Measurements from ENCODE around the gene ATAD2B. TPM values are rescaled to one million over a fixed set of nuclear protein-coding genes. Genes with fewer than 3 reads are reported as not detected.

The ATAD2B gene
- total and polyA plus RNA-seq, 10 donors = 4.4 to 61.2 (median 36.8) TPM

DNA sequence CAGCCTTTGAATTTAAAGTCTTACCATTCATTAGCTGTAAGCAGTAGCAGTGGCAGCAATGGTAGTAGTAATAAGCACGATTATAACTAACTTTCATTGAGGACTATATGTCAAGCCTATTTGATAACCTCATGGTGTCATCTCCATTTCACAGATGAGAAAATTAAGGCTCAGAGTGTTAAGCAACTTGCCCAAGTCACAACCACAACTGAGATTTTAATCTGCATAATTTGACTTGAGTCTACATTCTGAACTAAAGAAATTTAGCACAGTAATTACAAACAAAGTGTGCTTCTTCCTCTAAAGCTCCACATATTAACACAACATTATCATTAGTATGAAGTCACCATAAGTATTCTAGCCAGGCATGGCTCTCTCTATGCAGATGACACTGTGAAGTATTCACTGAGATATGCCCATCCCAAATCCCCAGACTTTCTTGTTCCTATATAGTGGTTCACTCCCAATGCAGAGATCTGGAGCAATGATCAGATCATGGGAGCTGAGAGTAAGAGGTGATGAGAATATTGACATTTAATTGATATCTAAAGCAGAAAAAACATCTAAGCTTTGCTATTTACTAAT lies 120.2 kb downstream of the ATAD2B start:
- Histone ChIP-seq H3K27ac (no peak overlapping the region), H3K4me3 (no peak overlapping the region), H3K9me3 (no peaks in the 10 kb centered on the region), H3K27me3 (replicated peaks in 1 of 7) (no peaks in the 10 kb centered on the region), H3K36me3 (peaks cover 0 to 64% (median 9%) of the 10 kb centered on the region in 6 donors), H3K4me1 (no peaks in the 10 kb centered on the region)
- TF ChIP-seq, protein P1, sequence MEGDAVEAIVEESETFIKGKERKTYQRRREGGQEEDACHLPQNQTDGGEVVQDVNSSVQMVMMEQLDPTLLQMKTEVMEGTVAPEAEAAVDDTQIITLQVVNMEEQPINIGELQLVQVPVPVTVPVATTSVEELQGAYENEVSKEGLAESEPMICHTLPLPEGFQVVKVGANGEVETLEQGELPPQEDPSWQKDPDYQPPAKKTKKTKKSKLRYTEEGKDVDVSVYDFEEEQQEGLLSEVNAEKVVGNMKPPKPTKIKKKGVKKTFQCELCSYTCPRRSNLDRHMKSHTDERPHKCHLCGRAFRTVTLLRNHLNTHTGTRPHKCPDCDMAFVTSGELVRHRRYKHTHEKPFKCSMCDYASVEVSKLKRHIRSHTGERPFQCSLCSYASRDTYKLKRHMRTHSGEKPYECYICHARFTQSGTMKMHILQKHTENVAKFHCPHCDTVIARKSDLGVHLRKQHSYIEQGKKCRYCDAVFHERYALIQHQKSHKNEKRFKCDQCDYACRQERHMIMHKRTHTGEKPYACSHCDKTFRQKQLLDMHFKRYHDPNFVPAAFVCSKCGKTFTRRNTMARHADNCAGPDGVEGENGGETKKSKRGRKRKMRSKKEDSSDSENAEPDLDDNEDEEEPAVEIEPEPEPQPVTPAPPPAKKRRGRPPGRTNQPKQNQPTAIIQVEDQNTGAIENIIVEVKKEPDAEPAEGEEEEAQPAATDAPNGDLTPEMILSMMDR (IDR thresholded peaks at IDR 0.05 in 8 of 11, conservative IDR thresholded peaks at IDR 0.05 in 3 of 11) = no peak
- TF ChIP-seq POLR2A (IDR thresholded peaks at IDR 0.05) = no peak
- TF ChIP-seq POLR2AphosphoS5 (IDR thresholded peaks at IDR 0.05) = no peak
- intact Hi-C loops (cut with DNase I; ENCODE audit: low total_unique reads) = no loop called here
- DNase-seq = no peak
- WGBS, 5 donors = 85 to 100% (median 94%) methylated on average over 1 of the region's 1 CpG

DNA sequence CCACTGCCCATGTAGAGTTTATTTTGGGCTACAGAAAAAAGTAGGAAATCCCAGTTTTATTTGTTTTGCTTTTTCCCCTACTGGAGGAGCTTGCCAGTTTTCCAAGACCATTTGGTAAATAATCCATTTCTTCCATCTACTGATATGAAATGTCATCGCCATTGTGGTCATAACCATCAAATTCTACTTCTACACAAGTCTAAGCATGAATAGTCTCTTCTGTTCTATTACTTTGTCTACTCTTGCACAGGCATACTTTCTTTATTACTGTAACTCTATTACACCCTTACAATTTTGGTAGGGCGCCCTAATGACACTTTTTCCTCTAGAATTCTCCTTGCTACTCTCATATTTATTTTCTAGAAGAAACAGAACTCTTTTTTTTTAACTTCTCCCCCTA lies 120.7 kb downstream of the ATAD2B start:
- 48 to 95% (median 49%) methylated on average over 1 to 2 of the region's 2 CpGs for WGBS, 5 donors
- H3K4me3 ChIP-seq = no peak overlapping the region
- H3K4me1 ChIP-seq = no peaks in the 10 kb centered on the region
- no peak for TF ChIP-seq POLR2A (IDR thresholded peaks at IDR 0.05)
- TF ChIP-seq, protein P1 (IDR thresholded peaks at IDR 0.05 in 8 of 11, conservative IDR thresholded peaks at IDR 0.05 in 3 of 11) = no peak
- TF ChIP-seq POLR2AphosphoS5 (IDR thresholded peaks at IDR 0.05) = no peak
- H3K27ac ChIP-seq = no peak overlapping the region
- DNase-seq = no peak
- H3K9me3 ChIP-seq = no peaks in the 10 kb centered on the region
- H3K27me3 ChIP-seq (replicated peaks in 1 of 7) = no peaks in the 10 kb centered on the region
- intact Hi-C loops (cut with DNase I; ENCODE audit: low total_unique reads) = no loop called here
- H3K36me3 ChIP-seq = peaks cover 0 to 61% (median 9%) of the 10 kb centered on the region in 6 donors

DNA sequence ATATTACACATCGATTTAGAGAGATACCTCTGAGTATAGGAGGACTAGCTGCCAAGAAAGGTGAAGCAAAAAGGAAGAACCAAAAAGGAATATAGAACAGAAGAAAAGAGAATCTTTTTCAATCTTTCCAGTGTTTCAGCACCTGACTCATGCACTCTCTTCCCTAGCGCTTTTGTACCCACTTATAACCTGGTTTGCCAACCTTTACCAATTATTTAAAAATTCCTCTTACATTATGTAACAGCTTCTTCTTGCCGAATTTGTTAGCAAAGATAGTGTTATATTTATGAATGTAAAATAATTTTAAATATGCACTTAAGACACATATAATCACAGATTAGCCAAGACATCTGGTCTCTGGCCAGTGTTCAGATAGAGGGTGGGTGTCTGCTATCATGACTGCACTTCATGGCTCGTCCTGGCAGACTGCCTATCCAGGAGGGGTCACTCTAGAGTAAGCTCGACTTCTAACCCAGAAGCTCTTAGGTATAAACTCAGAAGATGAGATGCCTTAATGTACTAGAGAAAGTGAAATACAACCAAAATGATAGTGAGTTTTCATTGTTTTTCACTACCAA lies 122.9 kb downstream of the ATAD2B start:
- WGBS, 5 donors = 62 to 86% (median 81%) methylated on average over 5 of the region's 5 CpGs
- H3K4me1 ChIP-seq = no peaks in the 10 kb centered on the region
- no peak overlapping the region for H3K27ac ChIP-seq
- no peaks in the 10 kb centered on the region for H3K9me3 ChIP-seq
- DNase-seq = no peak
- intact Hi-C loops (cut with DNase I; ENCODE audit: low total_unique reads) = no loop called here
- H3K4me3 ChIP-seq = no peak overlapping the region
- TF ChIP-seq, protein P1 (IDR thresholded peaks at IDR 0.05 in 8 of 11, conservative IDR thresholded peaks at IDR 0.05 in 3 of 11) = no peak
- no peak for TF ChIP-seq POLR2AphosphoS5 (IDR thresholded peaks at IDR 0.05)
- no peak for TF ChIP-seq POLR2A (IDR thresholded peaks at IDR 0.05)
- no peaks in the 10 kb centered on the region for H3K27me3 ChIP-seq (replicated peaks in 1 of 7)
- H3K36me3 ChIP-seq = peaks cover 0 to 52% (median under 1%) of the 10 kb centered on the region in 6 donors

DNA sequence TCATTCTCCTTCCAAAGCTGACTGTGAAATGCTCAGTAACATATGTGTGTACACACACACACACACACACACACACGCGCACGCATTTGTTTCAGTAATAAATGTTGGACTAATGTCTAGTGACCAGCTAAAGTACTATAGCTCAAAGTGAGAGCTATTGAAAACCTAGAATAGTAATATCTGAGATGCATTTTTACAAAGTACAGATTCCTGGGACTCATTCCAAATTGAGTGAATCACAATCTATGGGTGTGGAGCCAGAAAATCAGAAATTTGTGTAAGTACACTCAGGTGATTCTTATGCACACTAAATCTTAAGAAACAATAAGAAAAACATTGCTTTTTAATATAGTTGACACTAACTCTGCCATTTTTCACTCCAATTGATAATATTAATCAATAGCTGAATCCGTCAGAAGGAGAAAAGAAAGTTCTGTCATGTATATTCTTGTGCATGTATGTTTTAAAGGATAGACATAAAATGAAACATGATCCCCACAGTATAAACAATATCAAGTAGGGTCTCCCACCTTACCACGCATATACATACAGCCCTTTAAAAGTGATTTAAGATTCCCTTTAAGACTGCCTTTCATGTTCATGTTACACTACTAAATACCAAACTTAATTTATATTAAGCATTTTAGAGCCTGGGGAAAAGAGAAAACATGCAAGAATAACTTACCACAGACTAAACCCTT lies 123.5 kb downstream of the ATAD2B start:
- Histone ChIP-seq H3K4me3 (no peak overlapping the region), H3K36me3 (peaks cover 0 to 52% (median 0%) of the 10 kb centered on the region in 6 donors), H3K9me3 (no peaks in the 10 kb centered on the region), H3K4me1 (no peaks in the 10 kb centered on the region), H3K27ac (no peak overlapping the region), H3K27me3 (replicated peaks in 1 of 7) (no peaks in the 10 kb centered on the region)
- intact Hi-C loops (cut with DNase I; ENCODE audit: low total_unique reads) = no loop called here
- TF ChIP-seq, protein P1 (IDR thresholded peaks at IDR 0.05 in 8 of 11, conservative IDR thresholded peaks at IDR 0.05 in 3 of 11) = no peak
- TF ChIP-seq POLR2AphosphoS5 (IDR thresholded peaks at IDR 0.05) (no peak), POLR2A (IDR thresholded peaks at IDR 0.05) (no peak)
- WGBS, 5 donors = 95 to 97% (median 96%) methylated on average over 5 of the region's 5 CpGs
- no peak for DNase-seq
